Hematopoietic multipotent progenitor cell treated with erythropoietin and hydrocortisone succinate and interleukin-3 and kit ligand, for 15 days (in vitro differentiated cells): ENCODE data around the gene CCL1.

Experiments
- DNase-seq: peaks from one replicate; pipeline ENCODE4 v3.0.0-alpha.2; 2015; ENCODE audit warnings: low spot score

CCL1 gene

GRCh38 chr17:34363183-34363661, at the start of gene CCL1:
TSS of gene CCL1 (minus strand) at chr17:34363233. CDS start at chr17:34363161, 72 bp downstream.
- DNase-seq: no peak

GRCh38 chr17:34412534-34412933, 49.5 kb upstream of the CCL1 start:
- DNase-seq: peak; percentile 29

GRCh38 chr17:34411646-34412421, 48.8 kb upstream of the CCL1 start:
- DNase-seq: no peak

GRCh38 chr17:34409352-34409751, 46.3 kb upstream of the CCL1 start:
- DNase-seq: no peak

GRCh38 chr17:34408439-34408838, 45.4 kb upstream of the CCL1 start:
- no peak for DNase-seq

DNA sequence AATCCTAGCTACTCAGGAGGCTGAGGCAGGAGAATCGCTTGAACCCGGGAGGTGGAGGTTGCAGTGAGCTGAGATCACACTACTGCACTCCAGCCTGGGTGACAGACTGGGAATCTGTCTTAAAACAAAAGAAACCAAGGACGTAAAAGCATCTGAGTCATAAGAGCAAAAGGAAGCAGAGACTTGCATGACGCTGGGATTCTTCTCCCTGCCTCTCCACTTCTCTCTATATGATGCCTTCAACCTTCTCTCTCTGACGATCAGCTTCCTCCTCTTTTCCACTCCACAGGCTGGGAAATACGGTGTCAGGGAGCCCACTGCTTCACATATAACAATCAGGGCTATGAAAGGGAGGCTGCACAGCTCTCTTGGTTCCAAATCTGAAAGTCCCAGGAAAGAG, 43.2 kb upstream of the CCL1 start:
- DNase-seq: no peak

DNA sequence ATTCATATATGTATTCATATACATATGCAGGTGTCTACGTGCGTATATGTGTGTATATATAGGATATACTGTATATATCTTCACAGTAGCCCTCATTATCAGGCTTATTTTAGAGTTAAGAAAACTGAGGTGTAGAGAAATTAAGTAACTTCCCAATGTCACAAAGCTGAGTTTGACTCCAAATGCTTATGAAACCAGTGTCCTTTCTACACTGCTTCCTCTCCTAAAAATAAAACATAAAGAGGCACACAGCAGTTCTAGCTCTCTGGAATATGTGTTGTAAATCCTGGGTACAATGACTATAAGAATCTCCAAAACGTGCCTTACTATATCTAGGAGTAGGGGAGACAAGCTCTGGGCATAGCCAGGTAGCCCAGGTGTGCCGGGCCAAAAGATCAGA, 40.0 kb upstream of the CCL1 start:
- DNase-seq: no peak

- DNase-seq: no peak
Measured at GRCh38 chr17:34401165-34401564, 38.1 kb upstream of the CCL1 start.

DNA sequence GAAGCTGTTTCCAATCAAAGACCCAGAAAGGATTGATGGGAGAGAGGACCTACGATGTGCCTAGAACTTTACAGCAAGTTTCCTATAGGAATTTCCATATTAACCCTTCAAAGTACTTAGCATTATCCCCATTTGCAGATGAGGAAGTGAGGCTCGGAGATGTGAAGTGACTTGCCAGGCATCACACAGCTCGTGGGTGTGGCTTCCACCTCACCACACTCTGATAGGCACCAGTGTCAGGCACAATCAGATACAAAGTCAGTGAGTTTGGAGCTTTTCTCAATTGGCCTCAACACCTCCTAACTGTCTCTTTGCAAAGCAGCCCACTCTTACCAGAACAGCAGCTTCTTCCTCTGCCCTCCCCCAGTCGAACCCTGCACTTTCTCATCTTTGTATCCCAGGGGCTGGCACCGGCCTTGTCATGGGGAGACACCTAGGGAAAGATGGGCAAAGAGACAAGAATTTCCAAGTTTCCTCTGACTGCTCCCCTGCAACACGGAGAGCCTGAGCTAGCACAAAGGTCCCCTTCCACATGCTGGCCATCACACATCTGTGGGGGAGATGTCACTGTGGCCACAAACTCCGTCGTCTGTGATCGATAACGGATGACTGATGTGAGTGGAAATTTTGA, 37.4 kb upstream of the CCL1 start:
- no peak for DNase-seq

DNA sequence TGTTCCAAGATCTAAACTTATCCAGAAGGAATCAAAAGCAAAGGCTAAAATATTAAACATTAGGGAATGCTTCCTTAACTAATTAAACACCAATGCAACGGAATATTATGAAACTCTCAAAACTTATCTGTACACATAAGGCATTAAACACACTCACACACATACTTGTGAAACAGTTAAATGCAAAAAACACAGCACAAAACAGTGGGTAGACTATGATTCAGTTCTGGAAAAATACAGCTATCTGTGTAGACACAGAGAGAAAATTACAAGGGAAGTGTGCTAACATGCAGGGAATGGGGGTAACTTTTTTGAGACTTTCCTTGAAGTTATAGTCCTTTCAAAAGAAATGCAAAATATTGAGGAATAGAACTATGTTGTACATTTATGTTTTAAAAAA, 36.7 kb upstream of the CCL1 start:
- DNase-seq: no peak

GRCh38 chr17:34398990-34399389, 36.0 kb upstream of the CCL1 start:
- DNase-seq: no peak

DNA sequence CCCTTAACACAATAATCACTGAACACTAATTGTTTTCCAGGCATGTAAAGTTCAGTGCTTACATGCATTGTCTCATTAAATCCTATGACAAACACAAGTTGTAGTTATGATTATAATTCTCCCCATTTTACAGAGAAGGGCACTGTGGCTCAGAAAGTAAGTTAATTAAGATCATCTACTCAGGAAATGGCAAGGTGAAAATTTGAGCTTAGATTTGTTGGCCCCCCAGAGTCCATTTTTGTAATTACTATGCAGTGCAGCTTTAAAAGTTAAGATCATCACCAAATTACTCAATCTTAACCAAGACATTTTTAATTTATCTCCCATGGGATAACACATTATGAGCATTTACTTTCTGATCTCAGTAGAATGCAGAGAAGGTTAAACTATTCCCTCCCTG, 34.2 kb upstream of the CCL1 start:
- DNase-seq: no peak

DNA sequence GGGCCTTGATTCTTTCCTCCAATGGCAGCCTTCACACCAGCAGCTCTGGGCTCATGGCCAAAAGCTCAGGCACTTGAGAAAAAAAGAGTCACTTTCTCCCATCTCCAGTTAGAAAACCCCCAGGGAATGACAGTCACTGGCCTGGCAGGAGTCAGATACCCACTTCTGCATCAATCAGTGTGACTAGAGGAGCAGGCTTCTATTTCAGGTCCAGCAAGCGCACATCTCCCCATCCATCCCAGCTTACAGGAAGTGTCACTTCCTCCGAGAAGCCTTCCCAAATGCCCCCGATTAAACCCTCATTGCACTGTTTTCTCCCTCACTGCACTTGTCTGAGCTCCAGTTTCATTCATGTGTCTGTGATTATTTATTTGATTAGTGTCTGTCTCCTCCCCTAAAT, 30.4 kb upstream of the CCL1 start:
- no peak for DNase-seq

GRCh38 chr17:34391241-34391640, 28.2 kb upstream of the CCL1 start:
- no peak for DNase-seq

DNA sequence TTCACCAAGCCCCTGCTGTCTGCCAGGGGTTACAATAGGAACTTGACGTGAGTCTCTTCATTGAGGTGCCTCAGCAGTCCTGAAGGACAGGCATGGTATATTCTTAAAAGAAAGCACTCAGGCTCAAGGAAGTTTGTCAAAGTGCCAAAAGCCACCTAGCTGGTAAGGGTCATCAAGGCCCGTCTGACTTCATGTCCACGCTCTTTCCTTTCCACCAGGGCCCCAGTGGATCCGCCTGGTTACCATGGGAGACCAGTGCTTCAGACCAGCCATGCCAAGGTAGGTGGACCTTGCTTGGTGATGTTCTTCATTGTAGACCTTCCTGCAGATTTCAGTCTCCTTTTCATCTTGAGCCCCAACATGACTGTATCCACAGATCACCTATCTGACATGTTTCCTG, 27.6 kb upstream of the CCL1 start:
- DNase-seq: no peak

DNA sequence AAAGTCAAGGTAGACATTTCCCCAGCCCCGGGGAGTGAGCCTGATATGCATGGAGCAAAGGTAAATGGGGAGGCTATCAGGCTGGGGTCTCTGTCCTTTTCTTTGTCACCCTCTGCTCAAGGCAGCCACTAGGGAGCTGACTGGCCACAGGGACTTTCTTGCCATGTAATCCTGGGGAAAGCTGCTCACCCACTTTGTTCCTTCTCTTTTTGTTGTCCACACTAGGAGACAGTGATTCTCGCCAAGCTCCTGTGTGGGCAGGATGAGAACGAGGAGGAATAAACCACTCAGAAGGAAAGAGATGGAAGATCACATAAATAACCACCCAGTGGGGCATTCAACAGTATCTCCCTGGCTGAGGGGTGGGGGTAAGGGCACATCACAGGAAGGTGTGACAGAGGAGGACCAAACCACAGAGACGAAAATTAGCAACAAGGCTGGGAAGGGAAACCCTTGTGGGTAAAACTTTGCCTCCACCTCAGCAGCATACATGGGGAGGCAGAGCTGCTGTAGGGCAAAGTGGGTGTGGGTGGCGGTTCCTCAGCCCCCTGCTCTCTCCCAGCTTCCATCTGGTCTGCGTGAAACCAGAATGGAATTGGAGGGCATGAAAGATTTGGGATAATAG, 26.2 kb upstream of the CCL1 start:
- no peak for DNase-seq

DNA sequence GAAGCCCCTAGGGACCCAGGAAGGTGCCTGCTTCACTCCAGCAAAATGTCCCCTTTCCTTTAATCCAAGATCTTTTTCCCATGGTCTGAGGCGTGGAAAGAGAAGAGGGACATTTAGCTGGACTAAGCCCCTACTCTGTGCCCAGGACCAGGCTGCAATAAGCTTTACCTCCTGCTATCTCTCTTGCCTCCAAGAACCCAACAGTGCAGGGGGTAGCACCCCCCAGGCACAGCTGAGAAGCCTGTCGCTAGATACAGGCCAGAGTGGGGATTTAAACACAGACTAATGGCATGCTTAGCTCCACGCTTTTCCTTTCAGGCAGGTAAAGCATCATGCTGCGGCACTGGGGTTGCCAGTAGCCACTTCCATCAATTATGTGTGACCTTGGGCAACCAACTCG, 24.5 kb upstream of the CCL1 start:
- DNase-seq: no peak

DNA sequence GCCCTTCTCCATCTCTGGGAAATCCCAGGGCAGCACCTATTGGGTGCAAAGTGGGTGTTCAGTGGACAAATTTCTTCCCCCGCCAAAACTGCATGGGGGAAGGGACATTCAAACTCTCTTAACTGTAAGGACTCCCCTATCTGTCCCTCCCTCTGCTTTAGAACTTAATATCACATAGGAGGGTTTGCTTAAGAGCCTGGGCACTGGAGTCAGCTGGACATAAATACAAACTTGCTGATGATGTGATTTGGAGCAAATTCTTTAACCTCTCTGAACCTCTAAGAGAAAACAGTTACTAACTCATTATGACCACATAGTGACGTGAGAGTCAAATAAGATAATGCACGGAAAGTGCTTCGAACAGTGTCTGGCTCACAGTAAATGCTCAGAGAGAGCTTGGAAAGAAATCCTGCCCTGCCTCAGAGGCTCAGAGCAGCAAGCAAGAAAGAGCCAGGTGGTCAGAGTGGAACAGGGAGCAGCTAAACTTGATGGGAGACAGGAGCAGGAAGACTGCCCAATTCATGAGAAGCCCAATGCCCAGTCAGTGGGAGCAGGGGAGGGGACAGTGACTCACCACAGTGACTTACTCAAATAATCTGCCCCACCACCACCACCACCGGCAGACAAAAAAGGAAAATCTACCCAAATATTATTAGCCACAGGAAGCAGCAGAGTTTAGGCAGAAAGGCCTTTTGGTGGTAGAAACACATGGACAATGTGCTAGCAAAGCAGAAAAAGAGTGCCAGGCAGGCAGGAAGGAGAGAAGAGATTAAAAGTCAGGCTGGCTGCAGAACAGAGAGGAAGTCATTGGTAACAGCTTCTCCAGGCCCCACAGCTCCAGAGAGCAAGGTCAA, 23.9 kb upstream of the CCL1 start:
- no peak for DNase-seq

DNA sequence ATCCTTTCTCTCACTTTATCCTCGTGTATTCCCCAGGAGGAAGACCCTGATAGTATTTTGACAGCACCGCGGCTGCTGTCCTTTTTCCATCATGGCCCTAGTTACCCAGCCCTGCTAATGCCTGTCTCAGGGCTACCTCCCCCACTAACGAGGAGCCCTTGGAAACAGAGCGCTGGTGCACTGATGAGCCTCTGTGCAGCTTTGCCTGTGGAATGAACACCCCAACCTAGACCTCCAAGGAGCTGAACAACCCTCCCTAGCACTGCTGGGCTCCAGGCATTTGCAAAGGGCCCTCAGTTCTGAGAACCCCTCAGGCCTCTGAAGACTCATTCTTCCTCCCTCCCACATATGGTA, 23.3 kb upstream of the CCL1 start:
- DNase-seq: no peak

DNA sequence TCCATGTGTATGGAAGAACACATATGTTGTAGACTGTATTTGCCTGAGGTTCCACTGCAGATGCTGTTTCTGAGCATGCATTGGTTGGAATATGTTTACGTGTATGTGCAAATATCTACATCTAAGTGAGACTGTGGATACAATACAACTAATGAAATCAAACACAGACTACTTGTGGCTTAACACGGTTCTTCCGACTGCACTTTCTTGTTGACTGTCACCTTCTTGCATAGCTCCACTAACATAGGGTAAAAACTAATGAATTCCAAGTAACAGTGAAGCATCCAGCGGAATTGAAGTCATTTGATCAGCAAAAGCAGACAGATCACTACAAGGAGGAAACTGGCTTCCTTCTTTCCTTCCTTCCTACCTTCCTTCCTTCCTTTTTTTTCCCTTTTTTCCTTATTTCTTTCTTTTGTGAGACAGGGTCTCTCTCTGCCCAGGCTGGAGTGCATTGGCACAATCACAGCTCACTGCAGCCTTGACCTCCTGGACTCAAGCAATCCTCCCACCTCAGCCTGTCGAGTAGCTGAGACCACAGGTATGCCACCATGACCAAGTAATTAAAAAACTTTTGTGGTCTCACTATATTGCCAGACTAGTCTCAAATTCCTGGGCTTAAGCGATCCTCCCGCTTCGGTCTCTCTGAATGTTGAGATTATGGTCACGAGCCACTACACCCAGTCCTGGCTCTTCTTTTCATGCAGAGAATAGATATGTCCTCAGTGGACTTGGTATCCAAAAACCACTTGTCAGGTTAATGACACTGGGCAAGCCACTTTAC, 22.0 kb upstream of the CCL1 start:
- no peak for DNase-seq

GRCh38 chr17:34384271-34384670, 21.2 kb upstream of the CCL1 start:
- no peak for DNase-seq

GRCh38 chr17:34383216-34383615, 20.2 kb upstream of the CCL1 start:
- no peak for DNase-seq
